NCI-H345 treated with DMSO at 0.1 percent for 48 hours (cell line): ENCODE data around the gene ACBD5.
"Not testable (repeated sequence)": the region's sequence is repeated elsewhere in the genome, so short reads cannot be mapped to it uniquely, and the experiment has no call there.

Source experiments
- DNase-seq: peaks from one replicate; lab custom pipeline; 2025; ENCODE audit not compliant: unreplicated experiment; lab: John Stamatoyannopoulos, UW

Gene ACBD5

DNA sequence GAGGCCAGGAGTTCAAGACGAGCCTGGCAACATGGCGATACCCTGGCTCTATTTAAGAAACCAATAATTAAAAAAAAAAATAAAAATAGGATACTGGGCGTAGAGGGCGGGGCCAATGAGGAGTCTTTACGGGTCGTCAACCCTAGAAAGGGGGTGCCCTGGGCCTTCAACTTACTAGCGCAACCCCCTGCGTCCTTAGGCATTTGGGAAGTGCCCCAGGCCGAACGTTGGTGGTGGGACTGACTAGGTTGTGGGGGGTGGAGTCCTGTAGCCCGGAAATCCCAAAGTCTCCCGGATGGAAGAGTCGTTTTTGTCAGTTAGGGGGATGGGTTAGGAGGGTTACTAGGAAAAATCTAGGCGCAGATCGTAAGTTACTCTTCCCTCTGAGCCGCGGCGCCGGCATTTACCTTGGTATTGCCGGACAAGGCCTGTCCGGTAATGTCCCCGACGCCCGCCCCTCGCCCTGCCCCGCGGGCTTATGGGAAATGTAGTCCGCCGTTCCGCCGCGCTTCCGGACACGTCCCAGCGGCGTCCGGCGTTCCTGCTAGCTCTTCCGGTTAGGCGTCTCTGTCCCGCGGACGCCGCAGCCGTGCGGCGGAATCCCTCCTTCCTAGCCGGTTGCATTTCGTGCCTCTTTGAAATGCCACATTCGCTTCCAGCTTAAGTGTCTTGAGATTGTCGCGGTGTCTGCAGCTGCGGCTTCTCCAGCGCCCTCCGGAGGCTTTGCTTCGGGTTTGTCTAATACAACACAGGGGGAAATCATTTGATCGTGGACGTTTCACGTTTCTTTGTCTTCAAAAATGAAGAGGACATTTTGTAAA, 1.3 kb upstream of the ACBD5 start:
- peak; percentile 79 for DNase-seq

DNA sequence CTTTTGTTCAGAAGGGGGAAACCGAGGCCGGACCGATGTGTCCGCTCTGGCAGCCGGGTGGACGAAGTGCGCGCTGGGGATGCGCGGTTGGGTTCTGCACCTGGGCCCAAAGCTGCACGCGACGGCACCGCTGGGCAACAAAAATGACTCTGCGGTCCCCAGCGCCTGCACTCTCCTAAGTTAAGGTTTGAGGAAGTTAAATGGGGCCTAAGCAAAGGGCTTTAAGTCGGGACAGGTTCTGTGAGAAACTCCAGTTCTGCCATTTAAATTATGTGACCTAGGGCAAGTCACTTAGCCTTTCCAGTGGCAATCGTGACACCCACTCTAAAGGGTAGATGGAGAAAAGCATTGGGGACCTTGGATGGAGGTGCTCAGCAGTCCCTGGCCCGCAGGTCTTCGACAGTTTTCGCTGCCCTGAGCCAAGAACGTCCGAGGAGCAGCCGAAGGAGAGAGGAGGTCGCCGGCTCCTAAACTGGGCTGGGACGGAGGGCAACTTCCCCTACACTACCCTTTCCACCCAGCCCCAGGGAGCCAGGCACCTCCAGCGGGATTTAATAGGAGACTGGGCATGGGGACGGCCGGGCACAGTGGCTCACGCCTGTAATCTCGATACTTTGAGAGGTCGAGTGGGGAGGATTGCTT, 534 bp upstream of the ACBD5 start:
- peak; percentile 13 for DNase-seq

DNA sequence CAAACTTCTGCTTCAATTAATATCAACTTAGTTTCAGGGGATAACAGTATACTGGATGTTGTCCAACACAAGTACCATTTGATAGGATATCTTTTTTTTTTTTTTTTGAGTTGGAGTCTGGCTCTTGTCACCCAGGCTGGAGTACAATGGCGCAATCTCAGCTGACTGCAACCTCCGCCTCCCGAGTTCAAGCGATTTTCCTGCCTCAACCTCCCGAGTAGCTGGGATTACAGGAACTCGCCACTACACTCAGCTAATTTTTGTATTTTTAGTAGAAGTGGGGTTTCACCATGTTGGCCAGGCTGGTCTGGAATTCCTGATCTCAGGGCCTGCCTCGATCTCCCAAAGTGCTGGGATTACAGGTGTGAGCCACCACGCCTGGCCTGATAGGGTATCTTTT, 3.1 kb downstream of the ACBD5 start:
- not testable (repeated sequence) for DNase-seq

DNA sequence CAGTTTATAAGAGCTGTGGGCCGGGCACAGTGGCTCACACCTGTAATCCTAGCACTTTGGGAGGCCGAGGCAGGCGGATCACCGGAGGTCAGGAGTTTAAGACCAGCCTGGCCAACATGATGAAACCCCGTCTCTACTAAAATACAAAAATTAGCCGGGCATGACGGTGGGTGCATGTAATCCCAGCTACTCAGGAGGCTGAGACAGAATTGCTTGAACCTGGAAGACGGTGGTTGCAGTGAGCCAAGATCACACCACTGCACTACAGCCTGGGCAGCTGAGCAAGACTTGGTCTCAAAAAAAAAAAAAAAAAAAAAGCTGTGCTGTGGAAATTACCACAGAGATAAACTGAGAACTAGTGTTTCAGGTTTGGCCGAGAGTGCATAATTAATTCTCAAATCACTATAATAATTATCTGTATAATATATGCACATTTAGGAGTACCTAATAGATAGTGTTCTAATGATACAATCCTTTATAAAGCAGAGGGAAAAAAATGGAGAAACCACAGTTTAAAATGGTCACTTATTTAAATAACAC, 3.9 kb downstream of the ACBD5 start:
- not testable (repeated sequence) for DNase-seq

DNA sequence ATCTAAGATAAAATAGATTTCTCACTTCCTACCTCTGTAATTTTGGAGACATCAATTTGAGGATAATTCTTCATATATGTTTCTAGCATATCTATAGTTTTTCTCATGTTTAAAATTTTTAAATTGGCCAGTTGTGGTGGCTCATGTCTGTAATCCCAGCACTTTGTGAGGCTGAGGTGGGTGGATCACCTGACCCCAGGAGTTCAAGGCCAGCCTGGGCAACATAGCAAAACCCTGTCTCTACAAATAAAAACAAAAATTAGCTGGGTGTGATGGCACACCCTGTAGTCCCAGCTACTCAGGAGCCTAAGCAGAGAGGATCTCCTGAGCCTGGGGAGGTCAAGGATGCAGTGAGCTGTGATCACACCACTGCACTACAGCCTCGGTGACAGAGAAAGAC, 4.9 kb downstream of the ACBD5 start:
- no peak for DNase-seq

DNA sequence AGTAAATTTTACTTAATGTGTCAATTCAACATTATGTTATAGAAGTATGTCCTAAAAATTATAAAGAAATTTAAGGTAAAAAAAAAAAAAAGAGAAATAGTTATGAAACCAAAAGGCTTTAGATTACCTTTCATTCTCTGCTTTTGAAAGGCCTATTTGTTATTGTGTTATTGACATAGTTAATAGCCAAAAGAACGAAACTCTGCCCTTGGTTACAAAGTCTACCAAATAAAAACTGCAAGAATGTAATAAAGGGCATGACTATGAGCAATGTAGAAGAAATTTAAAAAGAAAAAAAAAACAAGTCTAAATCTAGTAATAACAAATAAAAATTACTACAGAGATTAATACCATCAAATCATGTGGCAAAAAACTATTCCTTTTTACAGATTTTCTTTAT, 10.6 kb downstream of the ACBD5 start:
- DNase-seq, result no peak

DNA sequence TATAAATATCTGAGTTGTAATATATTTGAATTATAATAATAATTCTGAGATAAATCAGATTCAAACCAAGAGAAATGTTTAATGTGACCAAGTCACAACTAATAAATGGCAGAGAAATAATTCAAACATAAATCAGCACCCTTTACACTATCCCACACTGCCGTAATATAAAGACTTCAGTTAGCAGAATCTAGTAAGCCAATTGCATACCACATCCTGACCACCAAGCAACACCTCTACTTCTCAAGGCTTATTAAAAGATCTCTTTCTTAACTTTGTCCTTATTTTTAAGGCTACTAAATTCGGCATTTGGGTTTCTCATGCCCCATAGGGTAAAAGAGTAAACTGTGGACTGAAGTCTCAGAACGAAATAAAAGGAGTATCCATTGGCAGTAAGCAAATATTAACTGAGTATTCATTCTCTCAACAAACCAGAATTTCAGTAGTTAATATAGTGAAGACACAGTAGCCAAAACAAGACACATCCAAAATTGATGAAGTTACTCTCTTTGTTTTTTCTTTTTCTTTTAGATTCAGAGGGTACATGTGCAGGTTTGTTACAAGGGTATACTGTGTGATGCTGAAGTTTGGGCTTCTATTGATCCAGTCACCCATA, 14.8 kb downstream of the ACBD5 start:
- DNase-seq, result no peak

DNA sequence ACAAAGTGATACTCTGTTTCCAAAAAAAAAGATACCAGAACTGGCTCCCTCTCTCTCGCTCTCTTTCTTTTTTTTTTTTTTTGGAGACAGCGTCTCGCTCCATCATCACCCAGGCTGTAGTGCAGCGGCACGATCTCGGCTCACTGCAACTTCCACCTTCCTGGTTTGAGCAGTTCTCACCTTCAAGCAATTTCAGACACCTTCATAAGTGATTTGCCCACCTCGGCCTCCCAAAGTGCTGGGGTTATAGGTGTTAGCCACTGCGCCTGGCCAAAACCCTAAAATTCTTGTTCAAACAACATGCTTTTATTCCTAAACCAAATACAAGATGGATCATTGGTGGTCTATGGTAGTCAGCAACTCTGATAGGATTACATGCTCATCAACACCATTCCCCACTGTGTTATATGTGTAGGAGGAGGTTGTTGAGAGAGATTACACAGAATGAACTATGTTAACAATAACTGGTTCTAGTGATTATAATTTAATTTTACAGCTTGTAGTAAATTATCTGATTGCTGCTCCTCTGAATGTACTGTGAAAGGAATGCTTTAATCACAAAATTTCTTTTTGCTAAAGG, 15.5 kb downstream of the ACBD5 start:
- no peak for DNase-seq

DNA sequence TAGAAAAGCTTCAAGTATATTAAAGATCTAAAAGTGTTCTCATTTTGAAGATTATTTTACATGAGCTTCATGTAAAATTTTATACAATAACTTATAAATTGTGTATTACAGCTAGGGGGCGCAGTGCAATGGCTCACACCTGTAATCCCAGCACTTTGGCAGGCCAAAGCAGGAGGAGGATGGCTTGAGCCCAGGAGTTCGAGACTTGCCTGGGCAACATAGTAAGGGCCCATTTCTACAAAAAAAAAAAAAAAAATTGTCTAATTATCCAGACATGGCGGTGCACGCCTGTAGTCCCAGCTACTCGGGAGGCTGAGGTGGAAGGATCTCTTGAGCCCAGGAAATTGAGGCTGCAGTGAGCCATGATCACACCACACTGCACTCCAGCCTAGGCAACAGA, 16.6 kb downstream of the ACBD5 start:
- no peak for DNase-seq

DNA sequence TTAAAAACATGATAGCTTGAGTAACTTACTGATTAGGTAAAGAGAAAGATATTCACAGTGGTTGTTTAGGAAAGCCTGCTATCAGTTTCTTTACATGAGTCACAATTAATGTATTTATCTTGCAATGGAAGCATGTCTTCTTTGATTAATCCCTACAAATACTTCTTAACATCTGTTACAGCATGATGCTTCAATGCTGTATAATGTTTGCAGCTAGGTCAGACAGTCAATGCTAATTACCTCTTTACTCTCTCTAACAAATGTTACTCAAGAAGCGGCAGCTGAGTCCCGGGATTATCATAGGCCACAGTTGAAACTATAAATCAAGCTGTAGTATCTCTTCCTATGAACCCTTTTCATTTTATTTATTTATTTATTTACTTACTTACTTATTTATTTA, 33.2 kb downstream of the ACBD5 start:
- no peak for DNase-seq

DNA sequence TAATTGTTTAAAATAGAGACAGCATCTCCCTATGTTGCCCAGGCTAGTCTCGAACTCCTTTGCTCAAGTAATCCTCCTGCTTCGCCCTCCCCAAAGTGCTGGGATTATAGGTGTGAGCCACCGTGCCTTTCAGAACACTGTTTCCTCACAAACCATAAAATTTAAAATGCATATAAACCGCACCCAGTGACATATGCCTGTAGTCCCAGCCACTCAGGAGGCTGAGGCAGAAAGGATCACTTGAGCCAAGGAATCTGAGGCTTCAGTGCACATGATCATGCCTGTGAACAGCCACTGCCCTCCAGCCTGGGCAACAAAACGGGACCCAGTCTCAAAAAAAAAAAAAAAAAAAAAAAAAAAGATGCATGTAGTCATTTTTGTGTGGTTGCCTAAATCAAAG, 36.8 kb downstream of the ACBD5 start:
- DNase-seq, result no peak

DNA sequence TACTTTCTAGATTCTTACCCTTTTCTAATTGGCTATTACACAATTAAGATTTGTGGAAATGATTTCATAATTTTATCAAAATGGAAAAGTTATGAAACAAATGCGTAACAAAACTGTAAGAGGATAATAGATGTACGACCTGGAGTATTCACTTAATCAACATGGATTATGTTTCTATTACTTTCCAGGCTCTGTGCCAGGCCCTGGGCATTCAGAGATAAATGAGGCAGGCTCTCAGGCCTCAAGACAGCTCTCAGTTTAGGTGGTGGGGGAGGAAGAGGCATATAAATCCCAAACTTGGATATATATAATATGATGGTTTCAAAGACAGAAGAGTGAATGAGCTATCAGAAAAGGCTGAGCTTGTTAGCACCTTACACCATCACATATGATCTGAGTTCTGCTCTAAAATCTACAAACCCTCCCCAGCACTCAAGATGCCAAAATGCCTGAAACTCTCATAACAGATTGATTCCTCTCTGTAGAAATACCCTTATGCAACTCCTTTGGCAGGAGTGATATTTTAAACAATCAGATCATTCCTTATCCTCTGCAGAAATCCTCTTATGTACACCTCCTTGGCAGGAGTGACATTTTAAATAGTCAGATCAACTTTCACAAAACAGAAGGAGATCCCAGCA, 42.5 kb downstream of the ACBD5 start:
- DNase-seq, result no peak

DNA sequence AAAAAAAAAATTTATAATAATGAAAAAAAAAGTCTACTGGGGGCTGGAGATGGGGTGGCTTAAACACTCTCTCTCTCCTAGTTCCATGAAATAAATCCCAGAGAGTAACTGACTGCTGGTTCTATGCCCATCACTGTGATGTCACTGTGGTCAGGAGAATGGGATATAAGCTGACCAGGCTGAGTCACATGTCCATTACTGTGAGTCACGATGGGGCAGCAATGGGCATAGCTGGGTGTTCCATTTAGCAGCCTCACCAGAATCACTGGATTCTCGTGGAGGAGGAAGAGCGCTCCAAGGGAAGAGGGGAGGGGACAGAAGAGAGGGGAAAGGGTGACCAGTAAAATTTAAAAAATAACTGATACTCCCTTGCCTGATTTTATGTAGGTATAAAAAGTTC, 48.3 kb downstream of the ACBD5 start:
- no peak for DNase-seq

DNA sequence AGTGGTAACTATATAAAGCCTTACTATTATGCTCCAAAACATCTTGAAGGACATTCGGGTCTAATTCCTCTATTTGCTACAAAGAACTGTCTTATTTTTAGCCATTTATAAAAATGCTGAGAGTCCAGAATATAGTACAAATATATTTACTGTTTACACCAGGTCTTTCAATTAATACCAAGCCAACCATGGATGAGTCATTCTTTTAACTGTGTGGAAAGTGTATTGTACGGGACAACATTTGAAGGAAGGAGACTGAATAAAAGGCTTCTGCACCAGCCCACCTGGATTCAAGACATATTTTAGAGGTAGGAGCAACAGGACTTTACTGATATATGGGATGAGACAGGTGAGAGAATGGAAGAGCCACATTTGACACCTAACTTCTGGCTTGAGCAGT, 50.1 kb downstream of the ACBD5 start:
- DNase-seq, result no peak

DNA sequence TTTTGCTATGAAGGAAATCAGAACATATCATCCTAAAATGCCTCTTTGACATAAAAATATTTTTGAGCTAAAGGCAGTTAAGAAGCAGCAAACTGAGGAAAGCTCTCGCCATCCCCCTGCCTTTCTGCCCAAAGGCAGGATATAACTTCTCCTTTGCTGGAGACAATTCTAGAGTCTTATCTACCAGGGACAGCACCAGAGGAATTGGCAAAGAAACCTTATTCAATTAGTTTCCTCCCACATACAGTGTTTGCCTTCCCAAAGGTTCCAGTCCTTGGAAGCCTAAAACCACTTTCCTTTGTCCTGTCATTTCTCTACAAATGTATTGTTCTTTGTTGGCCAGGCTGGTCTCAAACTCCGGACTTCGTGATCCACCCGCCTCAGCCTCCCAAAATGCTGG, 51.7 kb downstream of the ACBD5 start:
- no peak for DNase-seq

DNA sequence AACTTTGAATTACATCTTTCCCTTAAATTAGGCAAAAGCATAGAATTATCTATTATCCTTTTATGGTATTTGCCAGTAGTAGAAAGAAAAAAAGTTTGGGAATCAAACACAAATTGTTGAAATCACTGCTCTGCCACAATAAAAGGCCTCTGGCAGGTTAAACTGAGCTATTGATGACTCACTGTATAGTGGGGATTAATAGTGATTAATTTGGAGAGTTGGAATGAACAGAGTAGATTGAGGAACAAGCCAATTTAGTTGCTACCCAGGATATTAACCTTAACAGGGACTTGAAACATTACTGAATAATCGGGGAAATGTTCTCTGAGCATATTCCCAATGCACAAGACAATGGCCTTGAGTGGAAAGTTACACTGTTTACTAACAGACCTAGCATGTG, 52.3 kb downstream of the ACBD5 start:
- DNase-seq, result no peak

DNA sequence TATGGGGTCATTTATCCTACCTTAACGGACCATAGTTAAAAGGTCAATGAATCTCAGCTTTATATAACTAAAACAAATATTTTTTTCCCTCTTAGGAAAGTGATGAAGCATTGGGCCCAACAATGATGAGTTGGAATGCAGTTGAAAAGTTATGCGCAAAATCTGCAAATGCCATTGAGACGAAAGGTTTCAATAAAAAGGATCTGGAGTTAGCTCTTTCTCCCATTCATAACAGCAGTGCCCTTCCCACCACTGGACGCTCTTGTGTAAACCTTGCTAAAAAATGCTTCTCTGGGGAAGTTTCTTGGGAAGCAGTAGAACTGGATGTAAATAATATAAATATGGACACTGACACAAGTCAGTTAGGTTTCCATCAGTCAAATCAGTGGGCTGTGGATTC, 70.7 kb downstream of the ACBD5 start:
- DNase-seq, result no peak

DNA sequence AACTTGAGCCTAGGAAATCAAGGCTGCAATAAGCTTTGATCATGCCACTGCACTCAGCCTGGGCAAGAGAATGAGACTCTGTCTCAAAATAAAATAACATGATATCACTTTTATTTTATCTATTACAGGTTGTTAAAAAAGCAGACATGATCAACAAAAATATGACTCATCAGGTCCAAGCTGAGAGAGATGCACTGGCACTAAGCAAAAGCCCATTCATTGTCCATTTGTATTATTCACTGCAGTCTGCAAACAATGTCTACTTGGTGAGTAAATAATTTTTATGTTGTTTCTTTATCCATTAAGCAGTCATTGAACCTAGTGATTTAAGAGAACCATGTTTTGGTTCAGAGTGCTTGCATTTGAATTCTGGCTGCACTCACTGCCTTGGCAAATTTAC, 82.2 kb downstream of the ACBD5 start:
- no peak for DNase-seq

DNA sequence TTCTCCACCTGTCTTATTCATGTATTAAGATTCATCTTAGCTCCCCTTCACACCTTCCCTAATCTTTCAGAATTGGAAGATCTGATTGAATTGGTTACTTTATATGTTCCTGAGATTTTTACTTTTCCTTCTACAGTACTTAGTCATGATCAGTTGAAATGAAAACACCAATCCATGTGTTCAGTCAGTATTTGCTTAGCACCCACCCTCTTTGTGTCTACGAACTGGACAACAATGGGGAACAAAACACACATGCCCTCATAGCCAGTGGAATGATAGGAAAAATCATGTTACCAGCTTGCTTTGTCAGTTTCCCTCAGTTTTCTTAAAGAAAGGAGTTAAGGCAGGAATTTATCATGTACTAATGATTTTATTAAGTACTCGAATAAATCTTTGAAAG, 83.4 kb downstream of the ACBD5 start:
- DNase-seq, result no peak

DNA sequence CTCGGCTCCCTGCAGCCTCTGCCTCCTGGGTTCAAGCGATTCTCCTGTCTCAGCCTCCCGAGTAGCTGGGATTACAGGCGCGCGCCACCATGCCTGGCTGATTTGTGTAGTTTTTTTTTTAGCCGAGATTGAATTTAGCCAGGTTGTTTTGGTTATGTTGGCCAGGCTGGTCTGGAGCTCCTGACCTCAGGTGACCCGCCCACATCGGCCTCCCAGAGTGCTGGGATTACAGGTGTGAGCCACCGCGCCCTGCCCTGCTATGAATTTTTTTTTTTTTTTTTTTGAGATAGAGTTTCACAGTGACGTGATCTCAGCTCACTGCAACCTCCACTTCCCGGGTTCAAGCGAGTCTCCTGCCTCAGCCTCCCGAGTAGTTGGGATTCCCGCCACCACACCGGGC, 84.0 kb downstream of the ACBD5 start:
- not testable (repeated sequence) for DNase-seq

DNA sequence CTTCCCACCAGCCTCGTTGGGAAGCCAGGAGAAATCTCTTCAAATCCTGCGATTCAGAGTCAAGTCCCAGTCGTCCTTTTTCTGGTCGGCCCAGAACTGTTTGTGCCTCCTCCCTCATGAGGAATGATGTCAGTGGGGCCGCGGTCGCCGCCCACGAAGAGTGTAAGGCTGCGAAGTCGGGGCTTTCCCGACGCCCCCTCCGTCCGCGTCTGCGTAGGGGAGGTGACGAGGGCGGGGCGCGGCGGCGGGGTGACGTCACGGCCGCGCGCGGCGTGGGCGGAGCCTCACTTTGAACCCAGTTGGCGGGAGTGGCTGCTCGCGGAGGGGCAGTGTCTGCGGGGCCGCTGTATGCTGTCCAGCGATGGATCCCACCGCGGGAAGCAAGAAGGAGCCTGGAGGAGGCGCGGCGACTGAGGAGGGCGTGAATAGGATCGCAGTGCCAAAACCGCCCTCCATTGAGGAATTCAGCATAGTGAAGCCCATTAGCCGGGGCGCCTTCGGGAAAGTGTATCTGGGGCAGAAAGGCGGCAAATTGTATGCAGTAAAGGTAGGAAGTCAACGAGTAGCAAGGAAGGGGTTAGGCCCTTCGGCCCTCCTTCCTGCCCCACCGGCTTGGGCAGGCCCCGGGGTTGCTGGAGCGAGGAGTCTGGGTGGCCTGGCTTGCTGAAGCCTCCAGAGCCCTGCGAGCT, 85.4 kb downstream of the ACBD5 start, which contains the start of gene MASTL:
Gene MASTL (plus strand): TSS at position 287 of the 689 bp plus-strand sequence. CDS start 75 bp downstream, at position 362.
- DNase-seq, result peak; percentile 41
